Gastroesophageal sphincter (tissue), 3 donors: Measurements from ENCODE around the gene OSR1.

ENCODE experiments used
- CTCF ChIP-seq, 4 experiments: fragments of 200-600 bp in 2 of 4; fragments of 450-650 bp in 2 of 4; sonication (generic) in 1 of 4; IDR thresholded peaks; one replicate each; pipeline ENCODE4 v1.5.1; 2017 to 2019; ENCODE audit warnings: antibody characterized with exemption in 4 of 4, mild to moderate bottlenecking in 2 of 4, moderate library complexity in 2 of 4
- POLR2AphosphoS5 ChIP-seq: sonication (generic); formaldehyde crosslinking; IDR thresholded peaks from one replicate; pipeline ENCODE4 v1.6.1; 2017; ENCODE audit warnings: antibody characterized with exemption

DNA sequence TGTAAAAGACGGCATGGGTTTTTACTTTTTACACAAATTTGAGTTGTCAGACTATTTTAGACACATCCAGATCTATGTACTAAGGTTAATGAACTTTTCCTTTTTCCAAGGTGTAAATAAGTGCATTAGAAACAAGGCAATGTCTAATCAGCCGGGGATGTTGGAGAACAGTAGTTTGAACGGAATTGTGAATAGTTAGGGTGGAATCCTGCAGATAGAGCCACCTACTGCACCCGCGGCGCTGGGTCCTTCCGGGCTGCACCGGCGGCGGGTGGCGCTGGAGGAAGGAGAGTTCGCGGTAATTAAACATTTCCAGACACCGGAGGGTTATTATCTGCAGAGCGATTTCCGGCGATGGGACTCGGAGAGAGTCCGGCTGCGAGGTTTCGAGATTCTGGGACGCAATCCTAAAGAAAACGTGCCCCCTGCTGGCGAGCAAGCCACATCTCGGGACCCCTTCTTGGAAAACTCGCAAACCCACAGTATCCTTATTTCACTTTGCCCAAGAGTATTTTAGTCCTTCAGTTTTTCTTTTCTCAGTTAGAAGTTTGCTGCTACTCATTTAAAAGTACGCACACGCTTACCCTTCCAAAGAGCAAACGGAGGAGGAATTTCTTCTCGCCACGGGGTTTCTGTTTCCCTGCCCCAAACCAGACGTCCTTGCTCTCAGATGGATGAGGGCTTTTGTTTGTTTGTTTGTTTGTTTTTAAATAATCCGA is 4.5 kb upstream of the OSR1 start:
- TF ChIP-seq POLR2AphosphoS5 (peak; percentile 9), CTCF (IDR thresholded peaks at IDR 0.05) (peak in 3 of 4 experiments; percentile 84 to 89 (median 89))
